Measurements from ENCODE around the gene CDY2B. TPM values are rescaled to one million over a fixed set of nuclear protein-coding genes. Genes with fewer than 3 reads are reported as not detected.

CDY2B gene, protein sequence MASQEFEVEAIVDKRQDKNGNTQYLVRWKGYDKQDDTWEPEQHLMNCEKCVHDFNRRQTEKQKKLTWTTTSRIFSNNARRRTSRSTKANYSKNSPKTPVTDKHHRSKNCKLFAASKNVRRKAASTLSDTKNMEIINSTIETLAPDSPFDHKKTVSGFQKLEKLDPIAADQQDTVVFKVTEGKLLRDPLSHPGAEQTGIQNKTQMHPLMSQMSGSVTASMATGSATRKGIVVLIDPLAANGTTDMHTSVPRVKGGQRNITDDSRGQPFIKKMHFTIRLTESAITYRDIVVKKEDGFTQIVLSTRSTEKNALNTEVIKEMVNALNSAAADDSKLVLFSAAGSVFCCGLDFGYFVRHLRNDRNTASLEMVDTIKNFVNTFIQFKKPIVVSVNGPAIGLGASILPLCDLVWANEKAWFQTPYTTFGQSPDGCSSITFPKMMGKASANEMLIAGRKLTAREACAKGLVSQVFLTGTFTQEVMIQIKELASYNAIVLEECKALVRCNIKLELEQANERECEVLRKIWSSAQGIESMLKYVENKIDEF
- total RNA-seq = not detected in 2 replicates

DNA sequence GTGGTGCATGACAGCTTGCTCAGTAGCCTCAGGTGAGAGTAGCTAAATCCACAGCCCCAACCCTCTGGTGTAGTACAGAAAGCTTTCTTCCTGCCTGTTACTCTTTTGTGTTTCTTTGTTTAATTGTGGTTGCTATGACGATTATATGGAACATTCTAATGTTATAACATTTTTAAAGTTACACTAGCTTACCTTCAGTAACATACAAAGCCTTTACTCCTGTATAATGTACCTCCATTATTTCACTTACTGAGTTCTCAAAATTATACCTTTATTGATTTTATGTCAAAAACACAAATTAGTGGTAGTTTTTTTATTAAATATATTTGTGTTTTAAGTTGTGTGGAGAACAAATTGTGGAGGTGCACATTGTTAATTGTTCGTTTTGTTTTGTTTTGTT, at the start of gene CDY2B:
Gene CDY2B, minus strand, starts transcription at position 101 of the 400 bp plus-strand sequence. CDS start 328 bp downstream, outside the sequence.

Other genes starting within 250 kb of the CDY2B start
- not detected in 2 replicates for gene CDY2A, start 145.6 kb upstream of the CDY2B start, total RNA-seq